ENCODE data around the gene C17orf78. TPM values are rescaled to one million over a fixed set of nuclear protein-coding genes. Genes with fewer than 3 reads are reported as not detected.
"Not testable (repeated sequence)": the region's sequence is repeated elsewhere in the genome, so short reads cannot be mapped to it uniquely, and the experiment has no call there.

C17orf78 gene
- total RNA-seq, 1 donor from 2014 or later: not detected

- no peak for ATAC-seq
- intact Hi-C loops (cut with micrococcal nuclease): no loop called here
- no peak for DNase-seq
Measured at GRCh38 chr17:37384560-37385149, 8.9 kb downstream of the C17orf78 start.

- ATAC-seq (no peak), DNase-seq (no peak)
- intact Hi-C loops (cut with micrococcal nuclease): no loop called here
Measured at GRCh38 chr17:37385474-37385990, 9.7 kb downstream of the C17orf78 start.

- ATAC-seq: no peak
- no peak for DNase-seq
- intact Hi-C loops (cut with micrococcal nuclease): no loop called here
Measured at GRCh38 chr17:37386462-37386861, 10.7 kb downstream of the C17orf78 start.

- intact Hi-C loops (cut with micrococcal nuclease): no loop called here
- DNase-seq (no peak), ATAC-seq (no peak)
Measured at GRCh38 chr17:37388266-37388665, 12.5 kb downstream of the C17orf78 start.

GRCh38 chr17:37389160-37389559, 13.4 kb downstream of the C17orf78 start:
- DNase-seq (no peak), ATAC-seq (no peak)
- intact Hi-C loops (cut with micrococcal nuclease): no loop called here

GRCh38 chr17:37391146-37391545, 15.4 kb downstream of the C17orf78 start:
- DNase-seq (no peak), ATAC-seq (no peak)
- intact Hi-C loops (cut with micrococcal nuclease): no loop called here

DNA sequence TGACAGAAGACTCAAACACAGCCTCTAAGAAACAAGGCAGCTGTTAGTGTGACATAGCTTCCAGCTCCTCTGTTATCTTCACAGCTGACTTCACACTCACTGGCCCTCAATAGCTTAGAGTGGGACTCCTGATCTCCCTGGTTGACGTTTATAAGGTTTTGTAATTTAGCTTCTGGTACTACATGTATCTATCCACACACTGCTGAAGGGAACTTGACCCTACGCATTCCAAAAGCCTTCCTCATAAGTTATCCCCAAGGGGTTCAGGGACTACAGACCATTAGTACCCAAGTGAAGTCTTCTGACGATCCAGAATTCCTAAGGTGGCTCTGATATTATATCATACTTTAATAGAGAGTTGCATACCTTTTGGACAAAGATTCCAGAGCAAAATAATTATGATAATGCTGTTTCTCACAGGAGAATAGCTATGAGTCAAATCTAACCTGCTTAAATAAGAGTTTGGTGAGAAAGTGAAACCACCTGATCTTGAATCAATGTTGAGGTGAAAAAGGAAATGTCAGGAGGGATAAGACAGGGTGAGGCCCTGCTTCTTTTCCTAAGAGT, 16.3 kb downstream of the C17orf78 start:
- ATAC-seq: peak; percentile 91
- intact Hi-C loops (cut with micrococcal nuclease): no loop called here
- DNase-seq: no peak

GRCh38 chr17:37393352-37393751, 17.6 kb downstream of the C17orf78 start:
- no peak for ATAC-seq
- intact Hi-C loops (cut with micrococcal nuclease): no loop called here

GRCh38 chr17:37399265-37399803, 23.5 kb downstream of the C17orf78 start:
- no peak for ATAC-seq
- intact Hi-C loops (cut with micrococcal nuclease): no loop called here
- no peak for DNase-seq

More at GRCh38 chr17:37393352-37393751, 17.6 kb downstream of the C17orf78 start:
- DNase-seq: no peak

DNA sequence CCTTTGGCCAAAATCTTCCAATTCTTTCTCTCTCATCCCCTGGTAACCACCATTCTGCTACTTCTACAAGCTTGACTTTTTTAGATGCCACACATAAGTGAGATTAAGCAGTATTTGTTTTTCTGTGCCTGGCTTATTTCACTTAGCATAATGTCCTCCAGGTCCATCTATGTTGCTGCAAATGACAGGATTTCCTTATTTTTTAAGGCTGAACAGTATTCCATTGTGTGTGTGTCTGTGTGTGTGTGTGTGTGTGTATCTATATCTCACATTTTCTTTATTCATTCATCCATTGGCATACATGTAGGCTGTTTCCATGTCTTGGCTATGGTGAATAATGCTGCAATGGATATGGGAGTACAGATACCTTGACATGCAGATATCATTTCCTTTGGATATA, 24.7 kb downstream of the C17orf78 start:
- no peak for ATAC-seq
- DNase-seq: no peak
- intact Hi-C loops (cut with micrococcal nuclease): no loop called here

DNA sequence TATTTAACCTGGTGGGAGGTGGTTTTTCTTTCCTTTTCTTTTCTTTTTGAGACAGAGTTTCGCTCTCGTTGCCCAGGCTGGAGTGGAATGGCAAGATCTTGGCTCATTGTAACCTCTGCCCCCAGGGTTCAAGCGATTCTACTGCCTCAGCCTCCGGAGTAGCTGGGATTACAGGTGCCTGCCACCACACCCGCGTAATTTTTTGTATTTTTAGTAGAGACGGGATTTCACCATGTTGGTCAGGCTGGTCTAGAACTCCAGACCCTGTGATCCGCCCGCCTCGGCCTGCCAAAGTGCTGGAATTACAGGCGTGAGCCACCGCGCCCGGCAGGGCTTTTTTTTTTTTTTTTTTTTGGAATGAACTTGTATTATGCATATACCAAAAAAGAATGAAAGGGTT, 29.7 kb downstream of the C17orf78 start:
- intact Hi-C loops (cut with micrococcal nuclease); ATAC-seq; DNase-seq: not testable (repeated sequence)

DNA sequence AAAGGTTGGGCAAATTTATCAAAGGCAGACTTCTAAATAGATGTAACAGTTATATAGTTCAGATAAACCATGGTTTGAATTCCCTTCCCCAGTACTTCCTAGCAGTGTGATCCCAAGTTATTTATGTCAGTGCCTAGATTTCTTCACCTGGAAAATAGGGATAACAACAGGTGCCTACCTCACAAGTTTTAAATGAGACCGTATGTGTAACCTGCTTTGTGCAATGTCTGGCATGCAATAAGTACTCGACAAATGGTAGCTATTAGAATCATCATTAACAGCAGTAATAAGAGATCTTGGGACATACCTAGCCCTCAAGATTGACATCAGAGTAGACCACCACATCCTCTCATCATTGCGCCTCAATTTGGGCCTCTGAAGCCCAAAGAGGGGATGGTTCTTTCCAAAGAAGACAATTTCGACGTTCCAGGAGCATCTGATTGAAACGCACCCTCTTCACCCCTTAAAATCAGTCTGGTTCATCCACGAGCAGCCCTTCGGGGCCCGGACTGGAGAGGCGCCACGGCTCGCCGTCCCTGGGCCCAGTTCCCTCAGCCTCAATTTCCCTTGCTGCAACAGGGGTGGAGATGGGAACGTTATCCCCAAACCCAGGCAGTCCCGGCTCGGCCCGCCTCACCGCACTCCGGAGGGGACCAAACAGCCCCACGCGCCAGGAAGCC, 30.3 kb downstream of the C17orf78 start:
- no peak for DNase-seq
- no peak for ATAC-seq
- intact Hi-C loops (cut with micrococcal nuclease): no loop called here

DNA sequence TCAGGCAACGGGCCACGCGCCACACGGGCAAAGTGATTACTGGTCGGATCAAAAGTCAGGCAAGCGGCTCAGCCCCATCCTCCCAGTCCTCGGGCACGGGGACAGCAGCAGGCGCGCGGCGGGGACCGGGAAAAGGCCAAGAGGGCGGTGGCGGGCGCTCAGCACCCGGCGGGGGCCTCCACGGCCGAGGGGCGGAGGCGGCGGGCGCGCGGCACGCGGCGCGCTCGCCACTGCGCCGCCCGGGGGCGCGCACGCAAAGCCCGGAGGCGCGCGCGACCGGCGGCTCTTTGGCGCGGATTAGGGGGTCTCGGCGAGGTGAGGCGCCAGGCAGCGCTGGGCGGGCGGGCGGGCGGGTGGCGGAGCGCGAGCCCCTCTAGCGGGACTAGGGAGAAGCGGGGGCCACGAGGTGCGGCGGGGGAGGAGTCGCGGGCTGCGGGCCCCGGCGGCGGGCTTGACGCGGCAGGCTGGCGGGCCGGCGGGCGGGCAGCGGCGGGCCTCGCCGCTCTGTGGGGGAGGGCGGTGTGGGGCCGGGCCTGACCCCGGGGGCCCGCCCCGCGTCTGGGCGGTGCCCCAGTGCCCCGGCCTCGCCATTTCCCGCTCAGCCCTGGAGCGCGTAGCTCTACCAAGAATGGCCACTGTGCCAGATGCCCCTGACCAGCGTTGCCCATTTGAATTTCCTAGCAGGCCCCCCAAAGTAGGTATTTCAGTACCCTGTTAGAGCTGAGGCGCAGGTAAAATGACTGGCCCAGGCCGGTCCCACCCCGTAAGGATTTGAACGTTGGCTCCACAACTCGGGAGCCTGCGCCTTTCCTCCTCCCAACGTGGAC, 31.1 kb downstream of the C17orf78 start, which contains the start of the genes ACACA and TADA2A:
ACACA (minus strand) TSS at position 202 of the 827 bp plus-strand sequence. CDS start 537 bp downstream, outside the sequence.
TADA2A (plus strand) TSS at position 252 of the 827 bp plus-strand sequence. CDS start 4,480 bp downstream, outside the sequence.
- intact Hi-C loops (cut with micrococcal nuclease): no loop called here
- peak; percentile 96 for ATAC-seq

GRCh38 chr17:37408145-37408479, 32.3 kb downstream of the C17orf78 start:
- ATAC-seq; DNase-seq; intact Hi-C loops (cut with micrococcal nuclease): not testable (repeated sequence)

More for the DNA sequence above, 31.1 kb downstream of the C17orf78 start, which contains the start of the genes ACACA and TADA2A:
- peak; percentile 89 for DNase-seq

- intact Hi-C loops (cut with micrococcal nuclease): no loop called here
- no peak for ATAC-seq
- no peak for DNase-seq
Measured at GRCh38 chr17:37410357-37410756, 34.6 kb downstream of the C17orf78 start.

DNA sequence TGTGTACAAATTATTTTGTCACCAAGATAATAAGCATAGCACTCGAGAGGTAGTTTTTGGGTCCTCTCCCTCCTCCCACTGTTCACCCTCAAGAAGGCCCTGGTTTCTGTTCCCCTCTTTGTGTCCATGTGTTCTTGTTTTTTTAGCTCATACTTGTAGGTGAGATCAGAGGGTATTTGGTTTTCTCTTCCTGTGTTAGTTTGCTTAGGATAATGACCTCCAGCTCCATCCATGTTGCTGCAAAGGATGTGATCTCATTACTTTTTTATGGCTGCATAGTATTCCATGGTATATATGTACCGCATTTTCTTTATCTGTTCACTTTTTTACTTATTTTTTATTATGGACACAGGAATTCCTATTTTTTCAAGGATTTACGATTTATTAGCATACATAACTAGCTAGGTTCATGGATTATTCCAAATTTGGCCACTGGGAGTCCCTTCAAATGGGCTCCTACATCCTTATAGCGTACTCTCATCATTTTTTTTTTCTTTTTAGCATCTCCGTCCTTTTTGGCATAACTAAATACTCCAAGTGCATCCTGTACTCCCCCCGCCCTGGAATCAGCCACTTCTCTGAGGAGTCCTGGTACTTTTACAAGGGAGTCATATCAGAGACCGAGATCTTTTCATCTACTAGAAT, 38.2 kb downstream of the C17orf78 start:
- ATAC-seq (no peak), DNase-seq (no peak)
- intact Hi-C loops (cut with micrococcal nuclease): no loop called here

GRCh38 chr17:37417852-37418251, 42.1 kb downstream of the C17orf78 start:
- DNase-seq (no peak), ATAC-seq (no peak)
- intact Hi-C loops (cut with micrococcal nuclease): no loop called here

GRCh38 chr17:37422971-37423625, 47.3 kb downstream of the C17orf78 start:
- intact Hi-C loops (cut with micrococcal nuclease): no loop called here
- no peak for DNase-seq
- ATAC-seq: no peak
